ENCODE results near the gene SENP7. TPM values are rescaled to one million over a fixed set of nuclear protein-coding genes. Genes with fewer than 3 reads are reported as not detected.

The SENP7 gene
- polyA plus RNA-seq, 1 donor from 2014 or later = 273 TPM

GRCh38 chr3:101279162-101279561 is 233.8 kb downstream of the SENP7 start:
- H3K9ac ChIP-seq (ENCODE audit: low read length) = no peak overlapping the region
- no peak overlapping the region for H3K27ac ChIP-seq (ENCODE audit: low read length)
- H3K27me3 ChIP-seq (ENCODE audit: insufficient read depth, low read depth, low read length) = no peaks in the 10 kb centered on the region
- no peaks in the 10 kb centered on the region for H3K79me2 ChIP-seq (replicated peaks; ENCODE audit: insufficient read depth, low read length)
- TF ChIP-seq EZH2 (IDR thresholded peaks at IDR 0.05; ENCODE audit: borderline replicate concordance, insufficient read depth, low read length, poor library complexity, severe bottlenecking) (no peak), CTCF (IDR thresholded peaks at IDR 0.05; ENCODE audit: poor library complexity, severe bottlenecking) (no peak), MXI1 (conservative IDR thresholded peaks at IDR 0.05; ENCODE audit: poor library complexity, severe bottlenecking) (no peak), EP300 (conservative IDR thresholded peaks at IDR 0.05; ENCODE audit: poor library complexity, severe bottlenecking) (no peak), RAD21 (conservative IDR thresholded peaks at IDR 0.05) (no peak), SMC3 (conservative IDR thresholded peaks at IDR 0.05; ENCODE audit: poor library complexity) (no peak), REST (IDR thresholded peaks at IDR 0.05; ENCODE audit: borderline replicate concordance) (no peak), TAF1 (IDR thresholded peaks at IDR 0.05; ENCODE audit: low read depth) (no peak), POLR2AphosphoS5 (IDR thresholded peaks at IDR 0.05) (no peak)
- no peaks in the 10 kb centered on the region for H3F3A ChIP-seq (ENCODE audit: insufficient read depth, low read length, poor library complexity, severe bottlenecking)
- H2AFZ ChIP-seq (ENCODE audit: low read depth, low read length) = no peak overlapping the region
- H4K20me1 ChIP-seq (ENCODE audit: insufficient read depth) = no peaks in the 10 kb centered on the region
- H3K4me3 ChIP-seq (ENCODE audit: low read length) = no peak overlapping the region
- H3K36me3 ChIP-seq (ENCODE audit: insufficient read depth, low read length) = no peaks in the 10 kb centered on the region
- H3K4me2 ChIP-seq (ENCODE audit: low read length) = no peak overlapping the region
- no peaks in the 10 kb centered on the region for H3K9me3 ChIP-seq (ENCODE audit: low read length)
- no peaks in the 10 kb centered on the region for H3K9me2 ChIP-seq (ENCODE audit: insufficient read depth, low read length)

- no peak overlapping the region for H3K4me2 ChIP-seq (ENCODE audit: low read length)
- no peaks in the 10 kb centered on the region for H3F3A ChIP-seq (ENCODE audit: insufficient read depth, low read length, poor library complexity, severe bottlenecking)
- H3K9ac ChIP-seq (ENCODE audit: low read length) = no peak overlapping the region
- no peak for TF ChIP-seq CTCF (IDR thresholded peaks at IDR 0.05; ENCODE audit: poor library complexity, severe bottlenecking)
- no peak for TF ChIP-seq TAF1 (IDR thresholded peaks at IDR 0.05; ENCODE audit: low read depth)
- no peak for TF ChIP-seq EP300 (conservative IDR thresholded peaks at IDR 0.05; ENCODE audit: poor library complexity, severe bottlenecking)
- TF ChIP-seq MXI1 (conservative IDR thresholded peaks at IDR 0.05; ENCODE audit: poor library complexity, severe bottlenecking) = no peak
- no peak for TF ChIP-seq SMC3 (conservative IDR thresholded peaks at IDR 0.05; ENCODE audit: poor library complexity)
- no peak for TF ChIP-seq EZH2 (IDR thresholded peaks at IDR 0.05; ENCODE audit: borderline replicate concordance, insufficient read depth, low read length, poor library complexity, severe bottlenecking)
- no peak overlapping the region for H2AFZ ChIP-seq (ENCODE audit: low read depth, low read length)
- no peaks in the 10 kb centered on the region for H3K27me3 ChIP-seq (ENCODE audit: insufficient read depth, low read depth, low read length)
- no peaks in the 10 kb centered on the region for H4K20me1 ChIP-seq (ENCODE audit: insufficient read depth)
- no peaks in the 10 kb centered on the region for H3K36me3 ChIP-seq (ENCODE audit: insufficient read depth, low read length)
- H3K79me2 ChIP-seq (replicated peaks; ENCODE audit: insufficient read depth, low read length) = no peaks in the 10 kb centered on the region
- no peaks in the 10 kb centered on the region for H3K9me2 ChIP-seq (ENCODE audit: insufficient read depth, low read length)
- no peak overlapping the region for H3K4me3 ChIP-seq (ENCODE audit: low read length)
- H3K27ac ChIP-seq (ENCODE audit: low read length) = no peak overlapping the region
- H3K9me3 ChIP-seq (ENCODE audit: low read length) = no peaks in the 10 kb centered on the region
Observed at GRCh38 chr3:101278727-101279126, 234.3 kb downstream of the SENP7 start.

Small RNAs within 50 kb of the gene (small RNA-seq; reads per million reads assigned to genes)
- gene RF00019 = 0 to 1.2 (median 0) reads per million in 3 experiments

Other genes with a start within 250 kb of the SENP7 start
- 5.2 and 6.3 TPM in 2 replicates for gene IMPG2, start 192.6 kb downstream of the SENP7 start, polyA plus RNA-seq
- gene TRMT10C, start 48.7 kb upstream of the SENP7 start, polyA plus RNA-seq = 42.1 and 44.5 TPM in 2 replicates
- 210 and 280 TPM in 2 replicates for gene PCNP, start 61.0 kb upstream of the SENP7 start, polyA plus RNA-seq
- gene ZBTB11, start 163.9 kb upstream of the SENP7 start, polyA plus RNA-seq = 22.0 and 23.5 TPM in 2 replicates
- 2,626 and 2,767 TPM in 2 replicates for gene RPL24, start 173.5 kb upstream of the SENP7 start, polyA plus RNA-seq
- gene CEP97, start 211.4 kb upstream of the SENP7 start, polyA plus RNA-seq = 45.2 and 52.9 TPM in 2 replicates

Data from neural cell (in vitro differentiated cells).